NCI-H460 (cell line): ENCODE results near the gene EIF3J. TPM values are rescaled to one million over a fixed set of nuclear protein-coding genes. Genes with fewer than 3 reads are reported as not detected.
A peak's percentile ranks its signal among the peaks of the same experiment; 100 is the strongest.
"Not testable (repeated sequence)": the region's sequence is repeated elsewhere in the genome, so short reads cannot be mapped to it uniquely, and the experiment has no call there.

Experiments
- DNase-seq: peaks from one replicate; pipeline ENCODE4 v3.0.0-alpha.2; 2016; ENCODE audit warnings: low read depth; ENCODE audit errors: extremely low read depth
- polyA plus RNA-seq: library from polyadenylated mRNA; depleted of rRNA; stranded (reverse); fragments of >200 nt; gene quantifications from 2 replicates; pipeline ENCODE4 v1.2.3, GENCODE V29; 2014; cell fraction: nucleus; rRNA removed
- total RNA-seq: library from RNA; depleted of rRNA; stranded (reverse); fragments of >200 nt; shearing (Covaris generic); gene quantifications from 2 replicates; pipeline ENCODE4 v1.2.3, GENCODE V29; 2014; rRNA removed

EIF3J gene
- 48.6 and 61.8 TPM in 2 replicates for total RNA-seq
- polyA plus RNA-seq = 40.6 and 64.5 TPM in 2 replicates

GRCh38 chr15:44536962-44537734, at the start of gene EIF3J:
Gene EIF3J, plus strand, starts transcription at chr15:44537147. Its CDS starts 48 bp downstream, at chr15:44537195.
- peak; percentile 95 for DNase-seq

- no peak for DNase-seq
Measured at GRCh38 chr15:44489464-44489863, 47.5 kb upstream of the EIF3J start.

- DNase-seq = no peak
Measured at GRCh38 chr15:44490622-44491021, 46.3 kb upstream of the EIF3J start.

- DNase-seq = no peak
Measured at GRCh38 chr15:44492040-44492439, 44.9 kb upstream of the EIF3J start.

- DNase-seq = no peak
Measured at GRCh38 chr15:44492672-44493071, 44.3 kb upstream of the EIF3J start.

GRCh38 chr15:44495562-44495961, 41.4 kb upstream of the EIF3J start:
- DNase-seq = no peak

GRCh38 chr15:44500555-44500954, 36.4 kb upstream of the EIF3J start:
- DNase-seq = no peak

- peak; percentile 38 for DNase-seq
Measured at GRCh38 chr15:44501768-44502366, 35.1 kb upstream of the EIF3J start.

- DNase-seq = no peak
Measured at GRCh38 chr15:44516436-44516835, 20.5 kb upstream of the EIF3J start.

GRCh38 chr15:44519537-44519936, 17.4 kb upstream of the EIF3J start:
- DNase-seq = no peak

- DNase-seq = no peak
Measured at GRCh38 chr15:44525018-44525417, 11.9 kb upstream of the EIF3J start.

GRCh38 chr15:44527241-44527640, 9.7 kb upstream of the EIF3J start:
- no peak for DNase-seq

- DNase-seq = no peak
Measured at GRCh38 chr15:44529864-44530604, 6.9 kb upstream of the EIF3J start.

GRCh38 chr15:44530653-44531052, 6.3 kb upstream of the EIF3J start:
- no peak for DNase-seq

- not testable (repeated sequence) for DNase-seq
Measured at GRCh38 chr15:44532275-44532674, 4.7 kb upstream of the EIF3J start.

GRCh38 chr15:44532689-44533088, 4.3 kb upstream of the EIF3J start:
- no peak for DNase-seq

GRCh38 chr15:44535092-44535491, 1.9 kb upstream of the EIF3J start:
- no peak for DNase-seq

- DNase-seq = no peak
Measured at GRCh38 chr15:44535523-44536301, 1.2 kb upstream of the EIF3J start.

GRCh38 chr15:44536302-44536961, 515 bp upstream of the EIF3J start:
- DNase-seq = peak; percentile 87

- no peak for DNase-seq
Measured at GRCh38 chr15:44537735-44538240, 841 bp downstream of the EIF3J start.
